SW480 (cell line): ENCODE measurements around the gene MYH14.

Experiments used
- DNase-seq: peaks from one replicate; pipeline ENCODE4 v3.0.0-alpha.2; 2016; ENCODE audit warnings: low spot score

Gene MYH14

DNA sequence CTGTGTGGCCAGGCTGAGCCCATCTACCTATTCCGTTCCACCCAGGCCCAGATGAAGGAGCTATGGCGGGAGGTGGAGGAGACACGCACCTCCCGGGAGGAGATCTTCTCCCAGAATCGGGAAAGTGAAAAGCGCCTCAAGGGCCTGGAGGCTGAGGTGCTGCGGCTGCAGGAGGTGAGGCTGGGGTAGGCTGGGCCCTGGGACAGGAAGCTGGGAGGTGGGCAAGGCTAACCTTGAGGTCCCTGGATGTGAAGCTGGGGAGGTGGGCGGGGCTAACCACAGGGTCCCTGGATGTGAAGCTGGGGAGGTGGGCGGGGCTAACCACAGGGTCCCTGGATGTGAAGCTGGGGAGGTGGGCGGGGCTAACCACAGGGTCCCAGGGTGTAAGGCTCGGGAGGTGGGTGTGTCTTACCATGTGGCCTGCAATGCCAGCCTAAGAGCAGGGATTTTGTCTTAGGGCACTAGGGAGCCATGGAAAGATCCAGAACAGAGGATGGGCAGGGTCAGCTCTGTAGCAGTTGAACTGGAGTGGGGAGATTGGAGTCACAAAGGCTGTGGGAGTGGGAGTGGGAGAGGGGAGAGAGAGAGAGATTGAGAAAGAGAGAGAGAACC, 88.9 kb downstream of the MYH14 start:
- DNase-seq, result no peak

GRCh38 chr19:50293263-50294004, 90.0 kb downstream of the MYH14 start:
- DNase-seq, result no peak

DNA sequence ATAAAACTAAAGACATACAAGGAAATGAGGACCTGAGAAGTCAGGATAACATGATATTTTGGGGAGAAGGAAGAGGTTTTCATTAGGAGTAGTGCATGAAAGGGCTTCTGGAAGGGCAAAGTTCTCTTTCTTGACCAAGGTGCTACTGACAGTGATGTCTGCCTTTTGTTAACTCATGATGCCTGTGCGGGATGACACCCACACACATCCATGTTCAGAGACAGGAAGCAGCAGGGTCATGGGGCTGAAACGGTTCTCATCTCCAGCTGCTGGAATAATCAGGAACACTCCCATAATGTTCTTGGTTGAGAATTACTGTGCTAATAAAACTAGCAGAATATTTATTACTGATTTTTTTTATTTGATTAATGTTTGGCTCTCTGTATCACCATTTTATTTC, 96.6 kb downstream of the MYH14 start:
- no peak for DNase-seq

DNA sequence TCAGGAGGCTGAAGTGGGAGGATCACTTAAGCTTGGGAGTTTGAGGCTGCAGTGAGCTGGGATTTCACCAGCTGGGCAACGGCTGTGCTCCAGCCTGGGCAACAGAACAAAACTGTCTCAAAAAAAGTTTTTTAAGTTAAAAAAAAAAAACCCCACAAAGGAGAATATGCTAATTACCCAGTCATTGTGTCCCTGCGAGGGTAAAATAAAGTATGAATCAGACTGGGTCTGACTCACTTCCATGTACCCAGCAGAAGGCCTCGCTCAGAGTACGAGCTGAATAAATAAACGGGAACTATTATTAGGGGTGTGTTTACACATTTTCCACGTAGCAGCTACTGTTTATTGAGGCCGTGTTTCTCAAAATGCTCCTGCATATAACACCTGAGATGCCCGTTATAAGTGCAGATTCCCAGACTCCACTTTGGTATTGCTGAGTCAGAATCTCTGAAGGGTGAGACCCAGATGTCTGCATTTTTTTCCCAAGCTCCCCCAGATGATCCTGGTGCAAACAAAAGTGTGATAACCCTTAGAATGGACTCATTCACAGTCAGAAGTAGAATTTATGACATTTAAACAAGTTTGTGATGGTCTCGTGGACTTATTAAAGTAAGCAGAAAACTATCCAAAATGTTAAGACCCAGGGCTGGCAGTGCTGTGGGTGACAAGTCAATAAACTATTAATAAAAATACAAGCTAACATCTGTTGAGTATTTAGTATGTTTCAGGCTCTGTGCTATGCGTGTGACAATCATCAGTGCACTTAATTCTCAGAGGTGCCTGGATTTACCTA, 97.6 kb downstream of the MYH14 start:
- DNase-seq, result peak; percentile 65

DNA sequence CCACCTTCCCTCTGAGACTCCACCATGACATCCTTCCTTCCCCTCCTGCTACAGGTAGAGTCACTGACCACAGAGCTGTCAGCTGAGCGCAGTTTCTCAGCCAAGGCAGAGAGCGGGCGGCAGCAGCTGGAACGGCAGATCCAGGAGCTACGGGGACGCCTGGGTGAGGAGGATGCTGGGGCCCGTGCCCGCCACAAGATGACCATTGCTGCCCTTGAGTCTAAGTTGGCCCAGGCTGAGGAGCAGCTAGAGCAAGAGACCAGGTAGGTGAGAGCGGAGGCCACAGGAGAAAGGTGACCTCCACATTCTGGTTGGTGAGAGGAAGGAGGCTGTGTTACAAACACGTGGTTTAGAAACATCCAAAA, 98.2 kb downstream of the MYH14 start:
- no peak for DNase-seq

DNA sequence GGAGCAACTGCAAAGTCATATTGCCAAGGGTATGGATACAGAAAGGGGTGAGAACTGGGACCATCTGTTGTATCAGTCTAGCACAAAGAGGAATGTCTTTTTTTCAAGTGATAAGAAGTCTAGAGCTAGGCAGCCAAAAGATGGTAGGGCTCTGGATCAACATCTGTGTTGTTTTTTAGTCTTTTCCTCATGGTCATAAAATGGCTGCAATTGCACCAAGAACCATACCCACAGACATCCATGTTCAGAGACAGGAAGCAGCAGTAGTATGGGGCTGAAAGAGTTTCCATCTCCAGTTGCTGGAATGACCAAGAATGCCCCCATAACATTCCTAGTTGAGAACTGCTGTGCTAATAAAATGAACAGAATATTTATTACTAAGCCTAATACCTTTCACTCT, 100.1 kb downstream of the MYH14 start:
- no peak for DNase-seq

DNA sequence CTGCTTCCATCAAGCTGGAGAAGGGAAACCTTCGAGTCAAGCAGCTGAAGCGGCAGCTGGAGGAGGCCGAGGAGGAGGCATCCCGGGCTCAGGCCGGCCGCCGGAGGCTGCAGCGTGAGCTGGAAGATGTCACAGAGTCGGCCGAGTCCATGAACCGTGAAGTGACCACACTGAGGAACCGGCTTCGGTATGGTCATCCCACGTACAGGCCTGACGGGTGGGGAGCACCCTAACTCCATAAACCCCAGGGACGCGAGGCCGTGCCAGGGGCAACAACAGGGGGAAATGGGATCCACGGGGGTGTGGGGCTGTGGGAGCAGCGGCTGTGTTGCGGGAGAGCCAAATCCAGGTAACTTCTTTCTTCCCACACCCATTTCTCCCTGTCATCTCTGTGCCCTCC, 105.6 kb downstream of the MYH14 start:
- no peak for DNase-seq

DNA sequence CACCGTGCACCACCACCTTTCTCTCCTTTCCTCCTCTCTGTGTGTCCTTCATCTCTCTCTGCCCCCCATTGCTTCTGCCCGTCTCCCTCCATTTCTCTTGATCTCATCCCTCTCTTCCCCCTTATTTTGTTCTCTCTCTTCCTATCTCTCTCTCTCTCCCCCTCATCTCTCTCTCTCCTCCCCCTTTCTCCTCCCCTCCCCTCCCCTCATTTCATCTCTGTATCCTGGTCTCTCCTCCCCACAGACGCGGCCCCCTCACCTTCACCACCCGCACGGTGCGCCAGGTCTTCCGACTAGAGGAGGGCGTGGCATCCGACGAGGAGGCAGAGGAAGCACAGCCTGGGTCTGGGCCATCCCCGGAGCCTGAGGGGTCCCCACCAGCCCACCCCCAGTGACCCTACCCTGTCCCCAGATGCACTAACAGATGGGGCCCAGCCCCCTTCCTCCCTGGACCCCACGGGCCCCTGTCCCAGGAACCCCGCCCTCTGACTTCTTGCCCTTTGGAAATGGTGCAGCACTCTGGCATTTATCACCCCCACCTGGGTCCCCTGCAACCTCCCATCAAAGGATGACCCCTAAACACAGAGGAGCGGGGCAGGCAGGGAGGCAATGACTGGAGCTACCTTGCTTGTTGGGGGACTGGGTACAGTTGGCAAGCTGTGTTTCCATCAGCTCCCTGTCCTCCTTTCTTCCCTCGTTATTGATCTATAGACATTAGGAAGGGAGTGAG, 106.1 kb downstream of the MYH14 start:
- DNase-seq, result no peak

DNA sequence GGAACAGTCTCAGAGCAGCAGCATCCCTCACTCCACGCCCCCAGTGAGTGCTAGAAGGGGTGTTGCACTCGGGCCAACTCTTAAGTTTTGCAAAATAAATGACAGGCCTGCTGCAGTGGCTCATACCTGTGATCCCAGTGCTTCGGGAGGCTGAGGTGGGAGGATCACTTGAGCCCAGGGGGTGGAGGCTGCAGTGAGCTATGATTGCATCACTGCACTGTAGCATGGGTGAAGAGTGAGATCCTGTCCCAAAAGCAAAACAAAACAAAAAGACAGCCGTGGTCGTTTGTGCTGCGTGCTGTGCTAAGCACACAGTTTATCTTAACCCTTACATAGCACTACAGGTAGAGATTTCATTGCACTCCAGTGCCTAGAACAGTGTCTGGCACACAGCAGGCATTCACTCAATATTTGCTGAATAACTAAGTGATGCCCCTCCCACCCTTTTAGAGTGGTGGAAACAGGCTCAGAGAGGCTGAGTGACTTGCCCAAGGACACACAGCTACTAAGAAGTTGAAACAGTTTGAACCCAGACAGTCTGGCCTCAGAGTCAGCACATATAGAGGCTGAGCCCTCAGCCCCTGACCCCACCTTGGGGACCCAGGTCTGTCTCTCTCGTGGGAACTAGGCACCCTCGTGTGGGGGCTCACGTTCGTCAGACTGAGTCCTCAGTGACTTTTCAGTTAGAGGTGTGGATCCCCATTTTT, 107.5 kb downstream of the MYH14 start:
- no peak for DNase-seq

- peak; percentile 61 for DNase-seq
Observed at GRCh38 chr19:50311723-50312635, 108.6 kb downstream of the MYH14 start.

DNA sequence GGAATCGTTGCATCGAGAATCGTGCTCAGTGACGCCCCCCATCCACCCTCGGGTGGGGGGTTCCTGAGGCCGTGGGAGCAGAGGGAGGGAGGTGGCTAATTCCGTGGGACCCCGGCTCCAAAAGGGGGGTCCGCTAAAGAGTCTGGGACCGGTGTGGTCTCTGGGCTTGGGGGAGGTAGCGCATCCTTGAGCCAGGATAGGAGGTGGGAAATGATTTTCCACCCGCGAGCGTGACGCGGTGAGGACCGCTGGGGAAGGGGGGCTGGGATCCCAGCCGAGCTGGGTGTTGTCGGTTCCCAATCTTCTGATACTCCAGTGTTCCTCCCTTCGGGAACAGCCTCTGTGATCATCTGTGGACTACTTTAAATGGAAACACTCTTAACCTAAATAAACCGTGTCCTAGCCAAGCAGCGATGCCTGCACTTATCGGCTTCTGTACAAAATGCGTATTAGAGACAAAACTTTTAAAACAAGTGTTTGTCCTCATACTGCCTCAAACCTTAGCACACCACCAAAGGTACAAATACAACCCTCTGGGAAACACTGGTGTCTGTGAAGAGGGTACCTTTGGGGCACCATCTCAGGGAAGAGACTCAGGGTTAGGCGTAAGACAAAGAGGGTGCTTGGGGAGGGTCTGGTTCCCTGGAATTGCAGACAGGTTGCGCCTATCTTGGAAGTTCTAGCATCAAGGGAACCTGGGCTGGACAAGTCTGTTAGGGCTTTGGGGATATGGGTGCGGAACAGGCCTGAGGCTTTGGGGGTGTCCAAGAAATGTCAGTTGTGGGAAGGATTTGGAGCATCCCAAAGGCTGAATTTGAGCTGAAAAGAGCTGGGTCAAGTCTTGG, 109.8 kb downstream of the MYH14 start:
- no peak for DNase-seq

DNA sequence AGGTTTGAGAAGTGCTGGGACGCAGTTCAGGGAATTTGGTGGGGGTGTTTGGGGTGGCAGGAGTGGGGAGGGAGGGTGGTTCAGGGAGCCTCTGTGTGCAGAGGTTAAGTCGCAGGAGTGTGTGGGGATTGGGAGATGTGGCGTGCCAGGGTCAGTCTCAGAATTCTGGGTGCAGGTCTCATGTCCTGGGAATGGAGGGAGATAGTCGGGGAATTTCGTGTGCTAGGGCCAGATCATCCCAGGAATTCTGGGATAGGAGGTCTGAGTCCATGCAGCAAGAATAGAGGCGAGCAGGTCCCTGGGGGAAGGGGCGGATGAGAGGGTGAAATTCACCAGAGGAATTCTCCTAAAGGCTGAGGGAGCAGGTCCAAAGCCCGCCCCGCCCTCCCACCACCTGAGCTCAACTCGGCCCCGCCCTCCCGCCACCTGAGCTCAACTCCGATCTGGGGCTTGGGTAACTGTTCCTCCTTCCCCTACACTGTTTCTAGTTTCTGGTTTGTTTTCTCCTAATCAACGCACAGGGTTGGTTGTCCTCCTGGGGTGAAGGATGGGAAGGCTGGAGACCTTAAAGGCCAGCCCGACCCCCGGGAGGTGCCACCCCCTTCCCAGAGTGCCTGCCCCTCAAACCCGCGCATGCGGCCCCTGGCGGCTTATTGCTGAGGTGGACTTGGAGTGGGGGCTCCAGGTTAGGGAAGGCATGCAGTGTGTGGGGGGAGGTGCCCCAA, 110.6 kb downstream of the MYH14 start:
- peak; percentile 53 for DNase-seq

DNA sequence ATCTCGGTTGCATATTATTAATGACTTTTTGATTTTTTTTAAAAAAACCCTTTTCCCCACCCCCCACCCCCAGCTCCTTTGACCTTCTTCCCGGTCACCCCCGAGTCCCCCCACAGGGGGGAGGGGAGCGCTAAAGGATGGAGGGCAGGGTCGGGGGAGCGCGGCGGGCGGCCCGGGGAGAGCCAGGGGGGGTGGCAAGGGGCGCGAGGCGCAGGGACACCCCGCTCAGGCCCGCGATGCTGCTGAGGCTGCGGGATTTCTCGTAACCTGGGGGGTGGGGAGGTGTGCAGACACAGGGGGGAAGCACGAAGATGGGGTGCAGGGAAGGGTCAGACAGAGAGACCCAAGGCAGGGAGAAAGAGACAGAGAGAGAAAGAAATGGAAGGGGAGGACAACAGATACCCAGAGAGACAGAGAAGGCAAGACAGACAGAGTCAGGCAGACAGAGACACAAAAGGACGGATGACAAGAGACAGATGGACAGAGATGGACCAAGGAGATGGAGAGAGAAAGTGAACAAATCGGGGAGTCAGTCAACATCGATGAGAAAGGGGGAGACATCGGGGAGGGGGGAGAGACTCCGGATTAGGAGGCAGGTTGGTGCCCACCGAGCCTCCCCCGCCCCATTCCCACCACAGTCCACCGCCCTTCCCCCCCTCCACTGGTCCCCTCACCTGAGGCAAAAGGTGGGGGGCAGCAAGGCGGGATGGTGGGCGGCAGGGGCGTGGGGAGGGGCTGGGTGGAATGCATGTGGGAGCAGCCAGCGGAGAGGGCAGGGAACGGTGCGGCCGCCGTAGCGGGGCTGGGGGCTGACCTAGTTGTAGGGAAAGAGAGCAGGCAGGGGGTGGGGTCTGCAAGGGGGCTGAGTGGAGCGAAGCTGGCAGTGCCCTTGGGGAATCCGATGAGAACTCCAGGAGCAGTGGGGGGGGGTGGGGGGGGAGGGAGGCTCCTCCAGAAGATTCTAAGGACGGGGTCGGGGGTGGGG, 111.6 kb downstream of the MYH14 start:
- no peak for DNase-seq

- DNase-seq, result no peak
Observed at GRCh38 chr19:50315773-50316448, 112.5 kb downstream of the MYH14 start.

GRCh38 chr19:50317115-50317514, 113.7 kb downstream of the MYH14 start:
- no peak for DNase-seq

DNA sequence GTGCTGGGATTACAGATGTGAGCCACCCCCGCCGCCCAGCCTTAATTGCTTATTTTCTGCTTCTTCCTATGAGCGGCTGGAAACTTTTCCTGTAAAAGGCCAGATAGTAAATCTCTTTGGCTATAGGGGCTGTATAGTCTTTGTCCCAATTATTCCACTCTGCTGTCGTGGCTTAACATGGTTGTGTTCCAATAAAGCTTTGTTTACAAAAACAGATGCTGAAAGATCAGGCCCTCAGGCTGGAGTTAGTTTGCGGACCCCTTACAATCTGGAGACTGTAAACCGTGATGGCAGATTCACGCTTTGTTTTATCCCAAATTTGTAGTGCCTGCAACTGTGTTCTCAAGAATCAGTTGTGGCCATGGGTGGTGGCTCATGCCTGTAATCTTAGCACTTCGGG, 115.0 kb downstream of the MYH14 start:
- no peak for DNase-seq

DNA sequence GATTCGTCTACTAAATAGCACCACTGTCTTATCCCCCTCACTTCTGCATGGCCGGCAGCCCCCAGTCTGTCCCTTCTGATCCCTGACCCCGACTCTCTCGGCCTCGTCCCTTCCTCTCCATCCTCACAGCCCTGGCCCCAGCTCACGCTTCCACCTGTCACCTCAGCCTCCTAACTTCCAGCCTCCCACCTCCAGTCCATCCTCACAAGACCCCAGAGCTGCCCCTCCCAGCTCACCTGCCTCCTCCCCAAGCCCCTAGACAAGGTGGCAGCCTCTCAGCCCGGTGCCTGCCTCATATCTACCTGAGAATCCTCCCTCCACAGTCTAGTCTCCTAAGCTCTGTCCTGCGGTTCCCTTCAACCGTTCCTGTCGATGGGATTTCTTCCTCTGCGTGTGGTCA, 115.7 kb downstream of the MYH14 start:
- DNase-seq, result no peak
